Breast epithelium (tissue), 4 donors: Measurements from ENCODE around the gene CCDC183. TPM values are rescaled to one million over a fixed set of nuclear protein-coding genes. Genes with fewer than 3 reads are reported as not detected.

ENCODE experiments used
- DNase-seq, 2 donors: peaks; one replicate each; pipeline ENCODE4 v3.0.0-alpha.2; 2019; ENCODE audit warnings: low spot score in 2 of 2
- H3K27ac ChIP-seq, 2 donors: fragments of 200-600 bp; sonication (generic) in 1 of 2; one replicate each; pipeline ENCODE4 v1.5.1; 2016 to 2019; ENCODE audit warnings: mild to moderate bottlenecking in 1 of 2
- H3K27me3 ChIP-seq, 2 donors: fragments of 200-600 bp; sonication (generic) in 1 of 2; one replicate each; pipeline versions ENCODE4 v1.5.1 to v1.6.0; 2017 to 2019; ENCODE audit warnings: control low read depth in 1 of 2, mild to moderate bottlenecking in 1 of 2
- H3K36me3 ChIP-seq: fragments of 200-600 bp; one replicate; pipeline ENCODE4 v1.5.1; 2019
- H3K4me1 ChIP-seq, 2 donors: fragments of 200-600 bp; sonication (generic); one replicate each; pipeline ENCODE4 v1.5.1; 2016 to 2019; ENCODE audit warnings: control low read depth in 1 of 2
- H3K4me3 ChIP-seq, 3 donors: fragments of 200-600 bp; sonication (generic); 1 replicate in 2 of 3; 2 replicates in 1 of 3; pipeline ENCODE4 v1.5.1; 2016 to 2019; ENCODE audit warnings: mild to moderate bottlenecking in 3 of 3, moderate library complexity in 2 of 3
- H3K9me3 ChIP-seq, 2 donors: fragments of 200-600 bp; sonication (generic) in 1 of 2; one replicate each; pipeline ENCODE4 v1.5.1; 2016 to 2019; ENCODE audit warnings: control low read depth in 1 of 2
- CTCF ChIP-seq, 3 donors: fragments of 450-650 bp; IDR thresholded peaks; one replicate each; pipeline ENCODE4 v1.5.1; 2016 to 2017; ENCODE audit warnings: antibody characterized with exemption in 3 of 3, mild to moderate bottlenecking in 3 of 3, moderate library complexity in 3 of 3
- POLR2A ChIP-seq: fragments of 450-650 bp; IDR thresholded peaks from one replicate; pipeline ENCODE4 v1.6.1; 2016; ENCODE audit warnings: antibody characterized with exemption, mild to moderate bottlenecking, moderate library complexity
- POLR2AphosphoS5 ChIP-seq, 3 donors: sonication (generic); formaldehyde crosslinking; IDR thresholded peaks; one replicate each; pipeline ENCODE4 v1.6.1; 2017; ENCODE audit warnings: antibody characterized with exemption in 3 of 3
- intact Hi-C: fragments of 100-400 bp; cut with DNase I; formaldehyde crosslinking; loops from one replicate; pipeline ENCODE4 v1.15.1; 2023; ENCODE audit warnings: low total_unique reads
- total RNA-seq, 3 donors: library from RNA; depleted of rRNA; stranded (reverse); fragments of >200 nt; gene quantifications; one replicate each; pipeline ENCODE4 v1.1.0, GENCODE V29; 2016

CCDC183 gene
- total RNA-seq, 3 donors from 2014 or later = 0.64 to 5.7 (median 5.6) TPM

- no peak for DNase-seq
- intact Hi-C loops = no loop called here
- H3K36me3 ChIP-seq = no peaks in the 10 kb centered on the region
- no peak within 1 kb of the TSS for H3K4me3 ChIP-seq
- no peak for TF ChIP-seq POLR2AphosphoS5 (IDR thresholded peaks at IDR 0.05)
- TF ChIP-seq CTCF (IDR thresholded peaks at IDR 0.05) = no peak
- TF ChIP-seq POLR2A = no peak
- H3K27me3 ChIP-seq = peaks cover 0 to 2% of the 10 kb centered on the region in 2 donors
- peaks cover 9 to 11% of the 10 kb centered on the region in 2 donors for H3K4me1 ChIP-seq
- H3K27ac ChIP-seq = no peak within 1 kb of the TSS
- H3K9me3 ChIP-seq = no peaks in the 10 kb centered on the region
Observed at GRCh38 chr9:136851941-136852663, 56.0 kb downstream of the CCDC183 start, which contains the start of gene MAMDC4. TSS of gene MAMDC4 (plus strand) at chr9:136852346. CDS start at chr9:136852417, 71 bp downstream.

- no peaks in the 10 kb centered on the region for H3K27me3 ChIP-seq
- peaks cover 7 to 9% of the 10 kb centered on the region in 2 donors for H3K4me1 ChIP-seq
- no peak overlapping the region for H3K27ac ChIP-seq
- intact Hi-C loops = no loop called here
- DNase-seq = no peak
- TF ChIP-seq POLR2A (no peak), CTCF (IDR thresholded peaks at IDR 0.05) (no peak), POLR2AphosphoS5 (IDR thresholded peaks at IDR 0.05) (no peak)
- H3K36me3 ChIP-seq = no peaks in the 10 kb centered on the region
- H3K4me3 ChIP-seq = no peak overlapping the region
- H3K9me3 ChIP-seq = no peaks in the 10 kb centered on the region
Observed at GRCh38 chr9:136852664-136853595, 56.8 kb downstream of the CCDC183 start.

- H3K27me3 ChIP-seq = no peaks in the 10 kb centered on the region
- H3K9me3 ChIP-seq = no peaks in the 10 kb centered on the region
- no peaks in the 10 kb centered on the region for H3K36me3 ChIP-seq
- TF ChIP-seq POLR2A (no peak), POLR2AphosphoS5 (IDR thresholded peaks at IDR 0.05) (no peak), CTCF (IDR thresholded peaks at IDR 0.05) (no peak)
- intact Hi-C loops = no loop called here
- DNase-seq = no peak
- no peak overlapping the region for H3K4me3 ChIP-seq
- no peak overlapping the region for H3K27ac ChIP-seq
- peaks cover 3 to 13% of the 10 kb centered on the region in 2 donors for H3K4me1 ChIP-seq
Observed at GRCh38 chr9:136853596-136854112, 57.5 kb downstream of the CCDC183 start.

GRCh38 chr9:136854113-136854841 lies 58.1 kb downstream of the CCDC183 start:
- no peak for DNase-seq
- Histone ChIP-seq H3K4me3 (no peak overlapping the region), H3K27me3 (no peaks in the 10 kb centered on the region), H3K36me3 (no peaks in the 10 kb centered on the region), H3K4me1 (peaks cover 3 to 20% of the 10 kb centered on the region in 2 donors), H3K9me3 (no peaks in the 10 kb centered on the region), H3K27ac (no peak overlapping the region)
- intact Hi-C loops = no loop called here
- no peak for TF ChIP-seq POLR2A
- TF ChIP-seq POLR2AphosphoS5 (IDR thresholded peaks at IDR 0.05) = no peak
- no peak for TF ChIP-seq CTCF (IDR thresholded peaks at IDR 0.05)
